Cardiac muscle cell (in vitro differentiated cells and primary cell): ENCODE data around the gene MAP3K5. TPM values are rescaled to one million over a fixed set of nuclear protein-coding genes. Genes with fewer than 3 reads are reported as not detected.

Experiments
- DNase-seq, 2 donors: peaks; one replicate each; pipeline versions ENCODE4 v3.0.0 to v3.0.0-alpha.2; 2010 to 2017; ENCODE audit warnings: low read depth in 1 of 2, low spot score in 1 of 2
- H3K27ac ChIP-seq: fragments of 200-600 bp; sonication (generic); 2 replicates; pipeline ENCODE4 v1.5.1; 2016
- H3K27me3 ChIP-seq: fragments of 200-600 bp; sonication (generic); 2 replicates; pipeline ENCODE4 v1.6.0; 2016; ENCODE audit warnings: control low read depth
- H3K36me3 ChIP-seq: fragments of 200-600 bp; sonication (generic); 2 replicates; pipeline ENCODE4 v1.5.1; 2016; ENCODE audit warnings: control low read depth
- H3K4me1 ChIP-seq: fragments of 200-600 bp; sonication (generic); 2 replicates; pipeline ENCODE4 v1.8.1; 2017; ENCODE audit warnings: low read depth, mild to moderate bottlenecking, mixed run types
- H3K4me3 ChIP-seq: fragments of 200-600 bp; sonication (generic); 2 replicates; pipeline ENCODE4 v1.5.1; 2016; ENCODE audit warnings: mild to moderate bottlenecking
- H3K9me3 ChIP-seq: fragments of 200-600 bp; sonication (generic); 2 replicates; pipeline ENCODE4 v1.5.1; 2017; ENCODE audit warnings: low read depth, mild to moderate bottlenecking, control low read depth
- CTCF ChIP-seq: IDR thresholded peaks from 2 replicates; pipeline ENCODE4 v1.5.1; 2012; ENCODE audit warnings: low read depth, mild to moderate bottlenecking, low read length
- polyA plus RNA-seq: library from polyadenylated mRNA; unstranded; fragments of >200 nt; fragmentation: Nextera tagmentation; extraction: Ambion mirVana; gene quantifications from 2 replicates; pipeline ENCODE4 v1.2.1, GENCODE V29; 2016
- total RNA-seq: library from RNA; depleted of rRNA; stranded (reverse); fragments of >200 nt; gene quantifications from 2 replicates; pipeline ENCODE4 v1.2.3, GENCODE V29; 2016

Gene MAP3K5
- total and polyA plus RNA-seq, 2 experiments from 2014 or later, result 2.8 to 3.0 TPM

- no peaks in the 10 kb centered on the region for H3K36me3 ChIP-seq
- TF ChIP-seq CTCF, result no peak
- no peaks in the 10 kb centered on the region for H3K4me1 ChIP-seq
- DNase-seq, result no peak
- H3K27me3 ChIP-seq, result no peaks in the 10 kb centered on the region
- H3K4me3 ChIP-seq, result no peak overlapping the region
- no peaks in the 10 kb centered on the region for H3K9me3 ChIP-seq
- H3K27ac ChIP-seq, result no peak overlapping the region
Observed at GRCh38 chr6:136571496-136571895, 220.8 kb downstream of the MAP3K5 start.

- H3K36me3 ChIP-seq, result no peaks in the 10 kb centered on the region
- H3K27ac ChIP-seq, result no peak overlapping the region
- no peak for DNase-seq
- no peaks in the 10 kb centered on the region for H3K27me3 ChIP-seq
- H3K9me3 ChIP-seq, result no peaks in the 10 kb centered on the region
- no peaks in the 10 kb centered on the region for H3K4me1 ChIP-seq
- no peak for TF ChIP-seq CTCF
- H3K4me3 ChIP-seq, result no peak overlapping the region
Observed at GRCh38 chr6:136571065-136571464, 221.2 kb downstream of the MAP3K5 start.

GRCh38 chr6:136568129-136568528 lies 224.1 kb downstream of the MAP3K5 start:
- no peak for TF ChIP-seq CTCF
- H3K9me3 ChIP-seq, result no peaks in the 10 kb centered on the region

GRCh38 chr6:136567688-136568087 lies 224.6 kb downstream of the MAP3K5 start:
- Histone ChIP-seq H3K36me3 (no peaks in the 10 kb centered on the region), H3K4me1 (no peaks in the 10 kb centered on the region), H3K4me3 (no peak overlapping the region), H3K27me3 (no peaks in the 10 kb centered on the region), H3K9me3 (no peaks in the 10 kb centered on the region), H3K27ac (no peak overlapping the region)
- DNase-seq, result no peak
- TF ChIP-seq CTCF, result no peak

More at GRCh38 chr6:136568129-136568528, 224.1 kb downstream of the MAP3K5 start:
- Histone ChIP-seq H3K4me3 (no peak overlapping the region), H3K36me3 (no peaks in the 10 kb centered on the region), H3K4me1 (no peaks in the 10 kb centered on the region), H3K27ac (no peak overlapping the region), H3K27me3 (no peaks in the 10 kb centered on the region)
- no peak for DNase-seq

- no peaks in the 10 kb centered on the region for H3K9me3 ChIP-seq
- H3K4me3 ChIP-seq, result no peak overlapping the region
- DNase-seq, result no peak
- H3K4me1 ChIP-seq, result no peaks in the 10 kb centered on the region
- no peak overlapping the region for H3K27ac ChIP-seq
- no peaks in the 10 kb centered on the region for H3K36me3 ChIP-seq
- no peaks in the 10 kb centered on the region for H3K27me3 ChIP-seq
- TF ChIP-seq CTCF, result no peak
Observed at GRCh38 chr6:136566851-136567250, 225.4 kb downstream of the MAP3K5 start.

GRCh38 chr6:136566007-136566487 lies 226.2 kb downstream of the MAP3K5 start:
- H3K4me1 ChIP-seq, result no peaks in the 10 kb centered on the region
- H3K4me3 ChIP-seq, result no peak overlapping the region
- H3K27me3 ChIP-seq, result no peaks in the 10 kb centered on the region
- no peaks in the 10 kb centered on the region for H3K36me3 ChIP-seq
- no peaks in the 10 kb centered on the region for H3K9me3 ChIP-seq
- no peak for TF ChIP-seq CTCF
- no peak for DNase-seq
- H3K27ac ChIP-seq, result no peak overlapping the region
